ENCODE data around the gene PRMT3.
"Not testable (repeated sequence)": the region's sequence is repeated elsewhere in the genome, so short reads cannot be mapped to it uniquely, and the experiment has no call there.

PRMT3 gene

GRCh38 chr11:20464518-20464917 is 77.0 kb downstream of the PRMT3 start:
- no peak overlapping the region for H3K9ac ChIP-seq (ENCODE audit: low read depth, low read length)
- H3K4me2 ChIP-seq (ENCODE audit: low read length): no peak overlapping the region
- no peak overlapping the region for H3K4me3 ChIP-seq (ENCODE audit: low read length)
- no peaks in the 10 kb centered on the region for H3K27me3 ChIP-seq (ENCODE audit: control insufficient read depth, insufficient read depth, low read length)
- H3K4me1 ChIP-seq (ENCODE audit: control insufficient read depth, insufficient read depth, low read length): no peaks in the 10 kb centered on the region
- H3K9me3 ChIP-seq (replicated peaks; ENCODE audit: low read length): no peaks in the 10 kb centered on the region
- H3K36me3 ChIP-seq (ENCODE audit: insufficient read depth, low read length): peaks cover 4% of the 10 kb centered on the region

DNA sequence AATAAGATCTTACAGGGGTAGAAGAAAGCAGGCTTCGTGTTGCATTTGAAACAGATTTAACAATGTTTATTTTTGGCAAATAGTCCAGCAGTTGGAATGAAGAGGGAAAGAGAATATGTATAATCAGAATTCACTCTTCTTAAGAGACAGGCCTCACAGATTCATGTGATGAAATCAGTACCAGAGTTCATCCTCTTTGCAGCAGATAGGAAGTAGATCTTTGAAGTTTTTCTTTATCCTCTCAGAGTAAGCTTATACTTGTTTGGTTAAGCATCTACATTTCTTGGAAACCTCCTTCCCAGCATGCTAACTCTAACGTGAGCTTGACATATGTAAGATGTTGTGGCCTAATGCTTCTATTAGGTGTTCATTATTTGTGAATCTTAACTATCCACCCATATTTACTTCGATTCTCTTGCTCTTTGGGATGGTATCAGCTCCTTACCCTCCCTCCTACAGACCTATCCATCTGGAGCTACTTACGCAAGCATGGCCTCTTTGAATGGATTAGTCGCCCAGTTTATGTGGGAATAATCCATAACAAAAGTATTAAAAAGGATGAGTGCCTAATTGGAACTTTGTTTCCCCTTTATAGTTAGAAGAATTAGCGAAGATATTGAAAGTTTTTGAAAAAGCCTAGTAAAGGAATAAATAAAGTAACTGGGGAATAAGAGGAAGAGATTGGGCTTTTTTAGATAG is 80.1 kb downstream of the PRMT3 start:
- no peaks in the 10 kb centered on the region for H3K9me3 ChIP-seq (replicated peaks; ENCODE audit: low read length)
- no peak overlapping the region for H3K9ac ChIP-seq (ENCODE audit: low read depth, low read length)
- H3K27me3 ChIP-seq (ENCODE audit: control insufficient read depth, insufficient read depth, low read length): no peaks in the 10 kb centered on the region
- H3K4me1 ChIP-seq (ENCODE audit: control insufficient read depth, insufficient read depth, low read length): no peaks in the 10 kb centered on the region
- H3K4me3 ChIP-seq (ENCODE audit: low read length): no peak overlapping the region
- peaks cover 8% of the 10 kb centered on the region for H3K36me3 ChIP-seq (ENCODE audit: insufficient read depth, low read length)
- no peak overlapping the region for H3K4me2 ChIP-seq (ENCODE audit: low read length)

- peaks cover 8% of the 10 kb centered on the region for H3K36me3 ChIP-seq (ENCODE audit: insufficient read depth, low read length)
Measured at GRCh38 chr11:20470348-20470747, 82.8 kb downstream of the PRMT3 start.

GRCh38 chr11:20471929-20472328 is 84.4 kb downstream of the PRMT3 start:
- not testable (repeated sequence) for H3K4me1 ChIP-seq (ENCODE audit: control insufficient read depth, insufficient read depth, low read length); H3K27me3 ChIP-seq (ENCODE audit: control insufficient read depth, insufficient read depth, low read length); H3K4me2 ChIP-seq (ENCODE audit: low read length); H3K9me3 ChIP-seq (replicated peaks; ENCODE audit: low read length); H3K9ac ChIP-seq (ENCODE audit: low read depth, low read length); H3K4me3 ChIP-seq (ENCODE audit: low read length); H3K36me3 ChIP-seq (ENCODE audit: insufficient read depth, low read length)

More at GRCh38 chr11:20470348-20470747, 82.8 kb downstream of the PRMT3 start:
- H3K27me3 ChIP-seq (ENCODE audit: control insufficient read depth, insufficient read depth, low read length): no peaks in the 10 kb centered on the region
- H3K9ac ChIP-seq (ENCODE audit: low read depth, low read length): no peak overlapping the region
- H3K4me3 ChIP-seq (ENCODE audit: low read length): no peak overlapping the region
- H3K9me3 ChIP-seq (replicated peaks; ENCODE audit: low read length): no peaks in the 10 kb centered on the region
- no peaks in the 10 kb centered on the region for H3K4me1 ChIP-seq (ENCODE audit: control insufficient read depth, insufficient read depth, low read length)
- no peak overlapping the region for H3K4me2 ChIP-seq (ENCODE audit: low read length)

DNA sequence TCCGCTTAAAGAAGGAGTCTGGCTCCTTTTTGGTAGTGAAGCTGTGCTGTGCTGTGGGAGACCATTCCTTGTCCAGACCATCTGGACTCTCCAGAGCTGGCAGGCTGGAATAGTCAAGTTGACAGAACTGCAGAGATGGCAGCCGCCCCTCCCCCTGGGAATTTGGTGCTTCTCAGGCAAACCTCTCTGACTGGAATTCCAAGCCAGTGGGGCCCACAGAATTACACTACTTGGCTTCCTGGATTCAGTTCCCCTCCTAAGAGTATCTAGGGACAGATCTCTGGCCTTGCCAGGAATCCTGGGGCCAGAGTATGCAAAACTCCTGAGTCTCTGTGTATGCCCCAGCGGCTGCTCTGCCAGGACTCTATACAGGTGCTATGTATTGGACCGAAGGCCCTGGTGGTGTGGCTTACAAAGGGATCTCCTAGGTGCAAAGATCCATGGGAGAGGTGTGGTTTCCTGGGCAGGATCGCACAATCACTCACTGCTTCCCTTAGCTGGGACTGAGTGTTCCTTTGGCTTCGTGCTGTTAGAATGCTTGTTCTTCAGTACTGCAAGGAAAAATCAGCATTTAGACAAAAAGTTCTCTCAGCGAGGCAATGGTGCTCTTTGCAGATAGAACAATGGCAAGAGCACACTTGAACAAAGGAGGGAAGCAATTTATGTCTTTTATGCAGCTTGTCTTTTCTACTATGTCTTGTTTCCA is 86.8 kb downstream of the PRMT3 start:
- Histone ChIP-seq H3K9ac (ENCODE audit: low read depth, low read length) (no peak overlapping the region), H3K4me1 (ENCODE audit: control insufficient read depth, insufficient read depth, low read length) (no peaks in the 10 kb centered on the region), H3K4me3 (ENCODE audit: low read length) (no peak overlapping the region), H3K27me3 (ENCODE audit: control insufficient read depth, insufficient read depth, low read length) (no peaks in the 10 kb centered on the region), H3K36me3 (ENCODE audit: insufficient read depth, low read length) (peaks cover 5% of the 10 kb centered on the region), H3K9me3 (replicated peaks; ENCODE audit: low read length) (no peaks in the 10 kb centered on the region), H3K4me2 (ENCODE audit: low read length) (no peak overlapping the region)

GRCh38 chr11:20474882-20475517 is 87.5 kb downstream of the PRMT3 start:
- Histone ChIP-seq H3K4me2 (ENCODE audit: low read length) (no peak overlapping the region), H3K9me3 (replicated peaks; ENCODE audit: low read length) (no peaks in the 10 kb centered on the region), H3K4me3 (ENCODE audit: low read length) (no peak overlapping the region)

GRCh38 chr11:20477418-20478090 is 90.0 kb downstream of the PRMT3 start:
- H3K4me2 ChIP-seq (ENCODE audit: low read length): no peak overlapping the region
- H3K36me3 ChIP-seq (ENCODE audit: insufficient read depth, low read length): no peaks in the 10 kb centered on the region
- H3K4me1 ChIP-seq (ENCODE audit: control insufficient read depth, insufficient read depth, low read length): no peaks in the 10 kb centered on the region
- H3K9ac ChIP-seq (ENCODE audit: low read depth, low read length): no peak overlapping the region
- no peaks in the 10 kb centered on the region for H3K27me3 ChIP-seq (ENCODE audit: control insufficient read depth, insufficient read depth, low read length)
- no peak overlapping the region for H3K4me3 ChIP-seq (ENCODE audit: low read length)
- no peaks in the 10 kb centered on the region for H3K9me3 ChIP-seq (replicated peaks; ENCODE audit: low read length)

More at GRCh38 chr11:20474882-20475517, 87.5 kb downstream of the PRMT3 start:
- Histone ChIP-seq H3K4me1 (ENCODE audit: control insufficient read depth, insufficient read depth, low read length) (no peaks in the 10 kb centered on the region), H3K27me3 (ENCODE audit: control insufficient read depth, insufficient read depth, low read length) (no peaks in the 10 kb centered on the region), H3K9ac (ENCODE audit: low read depth, low read length) (no peak overlapping the region), H3K36me3 (ENCODE audit: insufficient read depth, low read length) (peaks cover 2% of the 10 kb centered on the region)

GRCh38 chr11:20479513-20479912 is 92.0 kb downstream of the PRMT3 start:
- Histone ChIP-seq H3K9ac (ENCODE audit: low read depth, low read length) (no peak overlapping the region), H3K4me1 (ENCODE audit: control insufficient read depth, insufficient read depth, low read length) (no peaks in the 10 kb centered on the region), H3K4me2 (ENCODE audit: low read length) (no peak overlapping the region), H3K9me3 (replicated peaks; ENCODE audit: low read length) (no peaks in the 10 kb centered on the region), H3K36me3 (ENCODE audit: insufficient read depth, low read length) (peaks cover 5% of the 10 kb centered on the region), H3K4me3 (ENCODE audit: low read length) (no peak overlapping the region), H3K27me3 (ENCODE audit: control insufficient read depth, insufficient read depth, low read length) (no peaks in the 10 kb centered on the region)

DNA sequence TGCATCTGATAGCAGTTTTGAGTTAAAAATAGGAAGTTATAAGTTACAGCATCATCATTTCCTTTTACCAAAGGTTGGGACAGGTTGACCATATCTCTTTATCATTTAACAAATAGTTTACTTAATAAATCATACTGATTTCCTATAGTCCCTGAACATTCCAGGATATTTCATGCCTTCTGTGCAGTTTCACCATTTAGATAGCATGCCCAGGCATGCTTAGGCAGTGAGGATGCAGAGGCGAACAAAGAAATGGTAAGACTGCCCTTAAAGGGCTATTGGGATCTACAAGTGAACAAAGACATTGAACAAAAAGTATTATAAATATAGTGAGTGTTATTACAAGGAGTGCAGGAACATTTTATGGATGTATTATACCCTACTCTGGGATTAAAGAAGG is 96.4 kb downstream of the PRMT3 start:
- no peaks in the 10 kb centered on the region for H3K27me3 ChIP-seq (ENCODE audit: control insufficient read depth, insufficient read depth, low read length)
- no peaks in the 10 kb centered on the region for H3K4me1 ChIP-seq (ENCODE audit: control insufficient read depth, insufficient read depth, low read length)
- H3K4me3 ChIP-seq (ENCODE audit: low read length): no peak overlapping the region
- no peak overlapping the region for H3K9ac ChIP-seq (ENCODE audit: low read depth, low read length)
- peaks cover 5% of the 10 kb centered on the region for H3K36me3 ChIP-seq (ENCODE audit: insufficient read depth, low read length)
- no peaks in the 10 kb centered on the region for H3K9me3 ChIP-seq (replicated peaks; ENCODE audit: low read length)
- no peak overlapping the region for H3K4me2 ChIP-seq (ENCODE audit: low read length)

DNA sequence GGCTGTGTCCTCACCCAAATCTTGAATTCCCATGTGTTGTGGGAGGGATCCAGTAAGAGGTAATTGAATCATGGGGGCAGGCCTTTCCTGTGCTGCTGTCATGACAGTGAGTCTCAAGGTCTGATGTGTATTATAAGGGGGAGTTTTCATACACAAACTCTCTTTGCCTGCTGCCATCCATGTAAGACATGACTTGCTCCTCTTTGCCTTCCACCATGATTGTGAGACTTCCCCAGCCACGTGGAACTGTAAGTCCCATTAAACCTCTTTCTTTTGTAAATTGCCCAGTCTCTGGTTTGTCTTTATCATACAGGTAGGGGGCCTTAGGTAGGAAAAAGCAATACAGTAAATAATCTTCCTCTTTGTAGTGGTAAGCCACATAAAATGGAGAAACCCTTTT is 96.9 kb downstream of the PRMT3 start:
- H3K36me3 ChIP-seq (ENCODE audit: insufficient read depth, low read length); H3K9me3 ChIP-seq (replicated peaks; ENCODE audit: low read length); H3K4me1 ChIP-seq (ENCODE audit: control insufficient read depth, insufficient read depth, low read length); H3K4me3 ChIP-seq (ENCODE audit: low read length); H3K27me3 ChIP-seq (ENCODE audit: control insufficient read depth, insufficient read depth, low read length); H3K4me2 ChIP-seq (ENCODE audit: low read length); H3K9ac ChIP-seq (ENCODE audit: low read depth, low read length): not testable (repeated sequence)

- Histone ChIP-seq H3K9ac (ENCODE audit: low read depth, low read length) (no peak overlapping the region), H3K4me2 (ENCODE audit: low read length) (no peak overlapping the region), H3K36me3 (ENCODE audit: insufficient read depth, low read length) (peaks cover 5% of the 10 kb centered on the region), H3K27me3 (ENCODE audit: control insufficient read depth, insufficient read depth, low read length) (no peaks in the 10 kb centered on the region), H3K4me1 (ENCODE audit: control insufficient read depth, insufficient read depth, low read length) (no peaks in the 10 kb centered on the region), H3K4me3 (ENCODE audit: low read length) (no peak overlapping the region), H3K9me3 (replicated peaks; ENCODE audit: low read length) (no peaks in the 10 kb centered on the region)
Measured at GRCh38 chr11:20488352-20488751, 100.8 kb downstream of the PRMT3 start.
